HG03565 (cell line): ENCODE measurements around the gene SPON1.
"Not testable (repeated sequence)": the region's sequence is repeated elsewhere in the genome, so short reads cannot be mapped to it uniquely, and the experiment has no call there.

Experiments
- ATAC-seq: cut with Tn5 transposase; IDR thresholded peaks from one replicate; pipeline ENCODE4 v1.9.1; 2021; ENCODE audit warnings: mild to moderate bottlenecking, moderate library complexity; ENCODE audit not compliant: unreplicated experiment

SPON1 gene

DNA sequence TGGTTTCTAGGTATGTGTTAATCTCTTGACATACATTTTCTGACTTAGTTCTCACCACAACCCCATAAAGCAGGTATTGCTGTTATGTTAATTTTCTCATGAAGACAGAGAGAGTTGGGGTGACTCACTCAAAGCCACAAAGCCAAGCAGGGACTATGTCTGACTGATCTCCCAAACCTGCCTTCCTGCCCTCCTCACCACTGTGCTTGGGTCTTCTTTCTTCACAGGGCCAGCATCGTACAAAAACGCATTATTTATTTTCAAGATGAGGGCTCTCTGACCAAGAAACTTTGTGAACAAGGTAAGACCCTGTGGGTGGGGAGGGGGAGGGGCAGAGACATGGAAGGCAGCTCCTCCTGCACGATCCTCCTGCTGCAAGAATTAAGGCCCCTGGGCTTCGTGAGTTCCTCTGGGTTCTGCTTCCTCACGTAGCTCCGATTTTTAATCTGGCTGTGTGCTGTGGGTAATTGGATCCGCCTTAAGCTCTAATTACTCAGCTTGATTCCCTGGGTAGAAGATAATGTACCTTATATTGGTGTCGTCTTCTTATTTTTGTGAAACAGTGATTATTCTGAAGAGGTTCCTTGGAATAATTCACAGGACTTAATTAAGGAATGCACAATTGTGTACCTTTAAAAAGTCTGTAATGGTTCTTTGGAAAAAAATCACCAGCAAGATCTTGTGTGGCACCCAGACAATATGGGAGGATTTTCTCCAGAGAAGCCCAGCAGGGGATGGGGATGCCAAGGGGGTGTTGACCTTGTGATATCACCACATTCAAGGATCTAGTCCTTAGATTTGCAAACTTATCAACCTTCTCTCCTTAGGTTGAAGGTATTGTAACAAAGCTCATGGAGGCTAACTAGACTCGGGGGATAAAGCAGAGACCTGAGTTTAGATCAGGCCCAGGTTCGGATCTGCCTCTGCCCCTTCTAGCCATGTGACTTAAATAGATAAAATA lies 112.9 kb downstream of the SPON1 start:
- ATAC-seq = no peak

DNA sequence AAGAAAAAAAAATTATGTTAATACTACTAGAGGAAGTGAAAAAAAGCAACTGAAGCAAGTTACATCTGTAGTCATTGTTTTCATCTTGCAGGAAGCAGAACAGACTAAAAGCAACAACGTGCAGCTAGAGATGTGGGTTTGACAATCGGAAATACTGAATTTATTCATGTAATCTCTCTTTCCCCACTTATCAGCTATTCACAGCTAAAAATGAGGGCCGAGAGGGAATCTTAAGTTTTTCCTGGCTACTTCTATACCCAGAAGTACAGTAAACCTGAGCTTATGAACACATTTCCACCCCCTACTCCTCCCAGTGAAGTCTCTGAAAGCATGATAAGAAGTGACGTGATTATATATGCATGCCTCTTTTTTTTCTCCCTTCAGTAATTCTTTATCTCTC lies 116.5 kb downstream of the SPON1 start:
- ATAC-seq = no peak

DNA sequence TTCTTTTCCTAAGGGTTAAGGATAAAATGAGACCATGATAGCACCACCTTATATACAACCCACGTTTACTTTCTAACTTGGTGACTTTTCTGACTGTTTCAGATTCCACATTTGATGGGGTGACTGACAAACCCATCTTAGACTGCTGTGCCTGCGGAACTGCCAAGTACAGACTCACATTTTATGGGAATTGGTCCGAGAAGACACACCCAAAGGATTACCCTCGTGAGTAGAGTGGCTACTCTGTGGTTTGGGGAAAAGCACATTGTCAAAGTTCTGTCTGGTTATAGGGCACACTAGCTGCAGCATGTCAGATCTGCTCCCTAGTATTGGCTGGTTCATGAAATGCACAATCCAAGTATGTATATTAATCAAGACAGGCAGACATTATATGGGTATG lies 117.3 kb downstream of the SPON1 start:
- no peak for ATAC-seq

DNA sequence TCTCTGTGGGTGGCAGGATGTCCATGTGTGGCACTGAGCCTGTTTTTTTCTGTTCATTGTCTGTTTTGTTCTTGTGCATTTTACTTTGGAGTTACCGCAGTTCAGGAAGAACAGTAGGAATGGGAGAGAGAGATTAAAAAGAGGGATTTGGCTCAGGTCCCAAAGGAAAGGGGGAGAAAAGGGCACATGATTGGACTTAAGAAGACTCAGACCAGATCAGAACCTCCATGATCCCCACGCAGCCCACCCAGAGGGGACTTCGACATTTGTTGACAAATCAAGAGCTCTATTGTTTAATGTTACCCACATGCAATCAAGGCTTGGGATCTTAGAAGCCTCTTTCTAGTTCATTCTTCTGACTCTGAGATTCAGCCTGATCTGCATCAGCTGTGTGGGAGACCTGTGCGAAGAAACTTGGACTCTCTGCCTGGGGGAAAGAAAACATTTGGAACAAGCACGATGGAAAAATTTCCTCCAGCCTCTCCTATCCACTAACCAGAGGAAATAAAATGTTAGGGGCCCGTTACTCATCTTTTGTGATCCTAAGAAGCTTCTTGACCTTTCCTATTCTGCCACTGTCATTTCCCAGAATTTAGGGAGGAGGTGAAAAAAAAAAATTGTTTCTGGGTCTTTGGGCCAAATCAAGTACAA lies 119.2 kb downstream of the SPON1 start:
- ATAC-seq = no peak

DNA sequence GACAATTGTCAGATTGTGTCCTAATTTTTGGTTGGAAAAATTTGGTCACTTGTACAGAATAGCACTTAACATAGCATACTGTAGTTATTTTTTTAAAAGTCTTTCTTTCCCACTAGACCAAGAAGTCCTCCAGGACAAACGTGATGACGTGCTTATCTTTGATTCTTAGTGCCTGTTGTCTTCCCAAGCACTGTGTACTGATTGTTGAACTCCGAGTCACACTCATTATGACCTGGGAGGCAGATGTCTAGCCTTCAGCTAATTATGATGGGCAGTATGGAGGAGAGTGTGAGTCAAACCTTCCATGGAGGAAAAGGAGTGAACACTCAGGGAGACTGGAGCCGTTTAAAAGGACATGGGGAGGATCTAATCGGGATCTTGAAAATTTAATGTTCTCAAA lies 119.8 kb downstream of the SPON1 start:
- ATAC-seq = no peak

DNA sequence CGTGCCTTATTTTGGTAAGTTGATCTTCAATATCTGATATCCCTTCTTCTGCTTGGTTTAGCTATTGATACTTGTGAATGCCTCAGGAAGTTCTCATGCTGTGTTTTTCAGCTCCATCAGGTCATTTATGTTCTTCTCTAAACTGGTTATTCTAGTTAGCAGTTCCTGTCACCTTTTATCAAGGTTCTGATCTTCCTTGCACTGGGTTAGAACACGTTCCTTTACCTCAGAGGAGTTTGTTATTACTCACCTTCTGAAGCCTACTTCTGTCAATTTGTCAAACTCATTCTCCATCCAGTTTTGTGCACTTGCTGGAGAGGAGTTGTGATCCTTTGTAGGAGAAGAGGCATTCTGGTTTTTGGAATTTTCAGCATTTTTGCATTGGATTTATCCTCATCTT lies 126.3 kb downstream of the SPON1 start:
- ATAC-seq = not testable (repeated sequence)

DNA sequence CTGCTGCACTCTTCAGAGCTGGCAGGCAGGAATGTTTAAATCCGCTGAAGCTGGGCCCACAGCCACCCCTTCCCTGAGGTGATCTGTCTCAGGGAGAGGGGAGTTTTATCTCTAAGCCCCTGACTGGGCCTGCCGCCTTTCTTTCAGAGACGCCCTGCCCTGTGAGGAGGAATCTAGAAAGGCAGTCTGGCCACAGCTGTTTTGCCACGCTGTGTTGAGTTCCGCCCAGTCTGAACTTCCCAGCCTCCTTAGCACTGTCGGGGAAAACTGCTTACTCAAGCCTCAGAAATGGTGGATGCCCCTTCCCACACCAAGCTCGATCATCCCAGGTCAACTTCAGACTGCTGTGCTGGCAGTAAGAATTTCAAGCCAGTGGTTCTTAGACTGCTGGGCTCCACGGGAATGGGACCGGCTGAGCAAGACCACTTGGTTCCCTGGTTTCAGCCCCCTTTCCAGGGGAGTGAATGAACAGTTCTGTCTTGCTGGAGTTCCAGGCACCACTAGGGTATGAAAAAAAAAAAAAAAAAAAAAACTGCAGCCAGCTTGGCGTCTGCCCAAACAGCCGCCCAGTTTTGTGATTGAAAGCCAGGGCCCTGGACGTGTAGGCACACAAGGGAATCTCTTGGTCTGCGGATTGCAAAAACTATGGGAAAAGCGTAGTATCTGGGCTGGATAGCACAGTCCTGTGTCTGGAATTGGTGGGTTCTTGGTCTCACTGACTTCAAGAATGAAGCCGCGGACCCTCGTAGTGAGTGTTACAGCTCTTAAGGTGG lies 127.4 kb downstream of the SPON1 start:
- ATAC-seq = no peak

DNA sequence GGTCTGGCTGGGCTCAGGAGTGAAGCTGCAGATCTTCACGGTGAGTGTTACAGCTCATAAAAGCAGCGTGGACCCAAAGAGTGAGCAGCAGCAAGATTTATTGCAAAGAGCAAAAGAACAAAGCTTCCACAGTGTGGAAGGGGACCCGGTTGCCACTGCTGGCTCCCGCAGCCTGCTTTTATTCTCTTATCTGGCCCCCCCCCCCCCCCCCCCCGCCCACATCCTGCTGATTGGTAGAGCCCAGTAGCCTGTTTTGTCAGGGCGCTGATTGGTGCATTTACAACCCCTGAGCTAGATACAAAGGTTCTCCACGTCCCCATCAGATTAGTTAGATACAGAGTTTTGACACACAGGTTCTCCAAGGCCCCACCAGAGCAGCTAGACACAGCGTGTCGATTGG lies 128.1 kb downstream of the SPON1 start:
- not testable (repeated sequence) for ATAC-seq

DNA sequence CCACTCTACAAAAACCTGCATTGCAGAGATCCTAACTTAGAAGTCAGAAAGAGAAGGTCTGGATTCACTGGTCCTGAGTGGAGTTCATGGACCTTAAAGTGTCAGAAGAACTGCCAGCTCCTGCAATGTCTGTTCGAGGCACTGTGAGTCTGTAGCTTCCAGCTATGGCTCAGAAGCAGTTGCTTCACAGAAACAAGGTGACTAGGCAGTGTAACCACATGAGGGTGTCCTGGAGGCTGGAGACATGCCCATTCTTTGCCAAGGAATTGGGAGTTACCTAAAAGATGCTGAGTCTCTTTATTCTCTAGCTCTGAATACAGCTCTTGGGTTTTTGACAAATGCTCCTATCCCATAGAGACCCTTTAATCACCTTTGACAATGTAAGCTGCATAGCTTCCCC lies 130.5 kb downstream of the SPON1 start:
- ATAC-seq = no peak

DNA sequence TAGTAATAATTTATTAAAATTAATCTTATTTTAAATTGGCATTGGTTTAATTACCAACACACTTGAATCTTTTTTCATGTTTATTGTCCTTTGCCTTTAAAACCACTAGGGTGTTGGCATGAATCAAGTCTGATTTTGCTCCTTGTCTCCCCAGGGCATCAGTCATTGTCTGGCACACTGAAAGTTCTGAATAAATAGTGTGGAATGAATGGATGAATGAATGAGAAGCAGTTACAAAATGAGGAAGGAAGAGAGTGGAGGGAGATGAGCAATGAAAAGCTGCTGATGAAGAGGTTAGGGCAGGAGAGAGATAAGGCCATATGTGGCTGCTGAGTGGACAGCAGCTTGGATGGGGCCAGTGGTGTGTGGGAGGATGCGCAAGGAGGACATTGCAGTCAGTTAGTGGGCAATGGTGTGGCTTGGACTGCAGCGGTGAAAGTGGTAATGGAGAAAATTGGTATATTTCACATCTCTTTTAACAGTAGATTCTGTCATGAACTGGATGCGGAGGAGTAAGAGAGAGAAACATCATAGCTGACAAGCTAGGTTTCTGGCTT lies 132.0 kb downstream of the SPON1 start:
- no peak for ATAC-seq

DNA sequence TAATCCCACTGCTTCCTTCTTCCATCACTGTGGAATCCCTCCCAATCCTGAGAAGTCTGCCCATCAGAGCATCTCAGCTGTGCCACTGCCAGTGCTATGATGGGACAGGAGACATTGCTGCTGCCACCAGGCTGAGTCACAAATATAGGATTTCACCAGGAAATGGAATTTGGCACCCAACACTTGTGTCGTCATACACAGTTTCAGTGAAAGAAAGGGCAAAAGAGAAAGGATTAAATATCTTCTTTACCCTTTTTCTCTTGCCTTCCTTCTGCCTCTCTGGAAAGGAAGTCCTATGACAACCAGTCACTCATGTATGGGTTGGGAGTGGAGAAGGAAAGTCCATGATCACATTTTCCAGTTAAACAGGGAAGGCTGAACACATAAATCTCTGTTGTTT lies 133.4 kb downstream of the SPON1 start:
- ATAC-seq = no peak

DNA sequence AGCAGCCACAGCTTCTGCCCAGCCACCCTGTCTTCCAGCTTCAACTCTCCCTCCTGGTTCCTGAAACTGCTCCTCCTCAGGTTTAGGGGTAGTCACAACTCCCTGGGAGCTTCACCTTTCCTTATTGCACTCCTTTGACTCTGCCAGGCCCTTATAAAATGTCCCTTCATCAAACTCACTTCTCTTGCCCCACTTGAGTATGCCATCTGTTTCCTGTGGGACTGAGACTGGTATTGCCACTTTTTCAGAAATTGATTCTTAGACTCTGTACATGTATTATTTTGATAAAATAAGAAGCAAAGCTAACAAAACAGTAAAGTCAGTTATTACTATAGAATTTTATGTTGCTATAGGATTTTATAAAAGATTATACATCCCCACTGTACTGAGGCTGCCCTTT lies 134.1 kb downstream of the SPON1 start:
- no peak for ATAC-seq

DNA sequence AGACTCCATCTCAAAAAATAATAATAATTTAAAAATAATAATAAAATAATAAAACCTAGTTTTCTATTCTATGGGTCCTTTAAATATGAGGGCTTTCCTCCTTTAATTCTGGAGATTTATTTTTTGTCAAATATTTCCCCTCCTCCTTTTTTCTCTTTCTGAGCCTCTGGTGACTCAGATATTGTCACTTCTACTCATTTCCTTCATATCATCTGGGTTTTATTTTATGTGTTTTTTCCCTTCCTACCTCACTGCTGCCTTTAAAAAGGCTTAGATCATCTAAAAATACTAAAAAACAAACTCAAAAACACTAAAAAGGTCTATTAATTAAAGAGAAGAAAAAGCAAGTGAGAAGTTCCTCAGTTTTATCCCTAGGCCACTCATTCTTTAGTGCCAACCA lies 138.9 kb downstream of the SPON1 start:
- ATAC-seq = no peak

DNA sequence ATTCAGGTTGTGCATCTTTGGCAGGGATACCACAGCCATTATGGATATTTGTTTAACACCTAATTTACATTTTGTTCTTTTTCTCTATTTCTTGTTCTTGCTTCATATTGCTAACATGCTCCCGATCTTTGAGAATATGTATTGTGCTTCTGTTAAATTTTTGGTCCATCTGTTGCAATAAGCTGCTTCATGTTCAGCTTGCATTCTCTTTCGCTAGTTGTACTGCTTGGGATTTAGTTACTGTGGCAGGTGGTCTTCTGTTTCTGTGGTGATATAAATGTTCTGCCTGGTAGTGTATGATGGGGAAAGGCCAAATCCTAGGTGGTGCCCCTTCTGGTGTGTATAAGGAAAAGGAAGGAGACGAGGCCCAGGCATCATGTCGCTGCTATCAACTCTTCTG lies 140.2 kb downstream of the SPON1 start:
- ATAC-seq = no peak

DNA sequence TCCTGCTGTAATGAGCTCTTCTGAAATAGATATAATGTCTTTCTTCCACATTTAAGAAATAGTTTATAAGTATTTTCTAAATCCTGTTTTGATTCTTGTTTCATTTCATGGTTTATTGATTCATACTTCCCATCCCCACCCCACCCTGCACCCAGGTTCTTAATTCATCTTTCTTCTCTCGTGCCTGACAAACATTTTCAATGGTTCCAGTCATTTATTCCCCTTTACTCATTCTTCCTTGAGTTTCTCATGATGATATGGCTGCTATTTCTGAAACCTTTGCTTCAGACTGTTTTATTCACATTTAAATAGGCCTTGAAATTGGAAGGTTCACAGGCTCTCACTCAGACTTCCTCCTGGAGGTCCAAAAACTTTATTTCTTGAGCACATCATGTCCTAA lies 142.9 kb downstream of the SPON1 start:
- ATAC-seq = no peak

DNA sequence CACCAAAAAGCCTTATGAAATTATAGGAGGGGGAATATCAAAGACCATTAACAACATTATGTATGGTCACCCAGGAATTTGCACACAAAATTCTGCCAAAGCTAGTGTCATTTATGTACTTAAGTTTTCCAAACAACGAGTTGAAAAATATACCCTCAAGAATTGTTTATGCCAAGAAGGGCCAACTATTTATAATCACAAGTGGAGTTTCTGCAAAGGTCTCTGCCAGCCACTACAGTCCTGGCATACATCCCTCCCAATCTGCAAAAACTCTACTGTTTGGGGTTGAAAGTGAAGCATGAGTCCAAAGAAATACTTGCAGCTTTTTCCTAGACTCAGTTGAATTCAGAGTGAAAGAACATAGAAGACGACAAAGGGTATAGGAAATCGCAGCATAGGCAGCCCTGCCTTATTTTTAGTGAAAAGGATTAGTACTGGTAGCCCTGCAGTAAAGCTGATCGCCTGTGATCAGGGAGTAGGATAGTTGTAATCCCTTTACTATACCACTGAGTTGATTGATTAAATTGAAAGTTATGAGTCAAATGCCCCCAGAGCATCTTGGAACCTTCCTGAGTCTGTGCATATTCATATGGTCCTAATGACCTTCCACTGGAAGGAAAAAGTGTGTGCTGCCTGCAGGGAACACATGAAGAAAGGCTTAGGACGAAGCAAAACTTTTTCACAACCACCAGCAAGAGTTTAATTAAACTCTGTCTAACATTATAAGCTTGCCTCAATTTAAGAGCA lies 144.0 kb downstream of the SPON1 start:
- ATAC-seq = no peak

DNA sequence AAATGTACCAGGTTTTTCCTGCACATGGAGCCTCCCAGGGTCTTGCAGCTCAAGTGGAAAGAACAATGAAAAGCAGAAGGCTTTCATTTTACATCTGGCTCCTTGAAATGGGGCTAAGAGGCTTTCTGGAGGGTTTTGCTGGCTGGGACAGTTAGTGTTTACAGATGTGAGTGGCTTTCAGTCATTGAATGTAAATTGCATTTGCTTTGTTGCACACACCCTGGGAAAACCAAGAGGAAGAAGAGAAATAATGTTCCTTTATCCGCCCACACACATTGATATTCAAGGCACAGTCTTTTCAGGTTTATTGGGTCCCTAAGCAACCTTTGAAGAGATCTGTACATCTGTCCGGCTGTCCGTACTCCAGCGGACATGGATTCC lies 144.5 kb downstream of the SPON1 start:
- ATAC-seq = no peak

DNA sequence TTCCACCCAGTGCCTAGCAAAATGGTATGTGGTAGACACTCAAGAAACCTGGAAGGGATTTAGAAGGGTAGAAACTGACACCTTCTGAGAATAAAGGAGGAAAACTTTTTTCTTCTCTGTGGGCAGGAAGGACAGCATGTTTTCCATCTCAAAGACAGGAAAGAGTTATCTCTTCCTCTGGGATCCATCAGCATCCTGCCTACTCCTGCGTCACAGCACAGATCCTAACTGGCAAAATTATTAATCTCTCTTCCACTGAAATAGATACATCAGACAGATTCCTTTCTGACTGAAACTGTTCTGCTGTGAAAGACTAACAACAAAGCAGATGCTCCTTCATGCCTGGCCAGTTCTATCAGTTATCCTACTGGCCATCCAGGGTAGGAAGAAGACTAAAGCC lies 147.2 kb downstream of the SPON1 start:
- no peak for ATAC-seq

DNA sequence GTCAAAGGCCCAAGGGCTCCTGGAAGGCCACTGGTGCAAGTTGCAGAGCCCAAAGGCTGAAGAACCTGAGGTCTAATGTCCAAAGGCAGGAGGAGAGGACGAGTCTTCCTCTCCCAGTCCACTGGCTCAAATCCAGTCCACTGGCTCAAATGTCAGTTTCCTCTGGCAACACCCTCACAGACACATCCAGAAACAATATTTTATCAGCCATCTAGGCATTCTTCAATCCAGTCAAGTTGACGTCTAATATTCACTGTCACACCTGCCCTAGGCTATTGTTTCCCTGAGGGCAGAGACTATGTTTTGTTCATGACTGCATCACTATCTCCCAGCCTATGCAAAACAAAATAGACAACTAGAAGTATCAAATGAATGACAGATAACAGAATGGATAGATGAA lies 148.1 kb downstream of the SPON1 start:
- ATAC-seq = no peak

DNA sequence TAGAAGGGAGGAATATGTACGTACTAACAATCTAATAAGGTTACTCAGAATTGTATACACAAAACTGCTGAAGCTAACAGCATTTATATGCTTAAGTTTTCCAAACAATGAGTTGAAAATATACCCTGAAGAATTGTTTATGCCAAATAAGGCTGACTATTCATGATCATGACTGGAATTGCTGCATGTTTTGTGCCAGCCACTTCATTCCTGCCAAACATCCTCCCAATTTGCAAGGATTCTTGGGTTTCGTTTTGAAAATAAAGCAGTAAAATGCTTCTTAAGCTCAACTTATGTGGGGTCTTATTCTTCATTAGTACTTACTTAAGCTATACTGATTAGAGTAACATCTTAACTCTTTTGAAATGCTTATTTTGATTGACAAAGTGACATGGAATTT lies 149.0 kb downstream of the SPON1 start:
- no peak for ATAC-seq

DNA sequence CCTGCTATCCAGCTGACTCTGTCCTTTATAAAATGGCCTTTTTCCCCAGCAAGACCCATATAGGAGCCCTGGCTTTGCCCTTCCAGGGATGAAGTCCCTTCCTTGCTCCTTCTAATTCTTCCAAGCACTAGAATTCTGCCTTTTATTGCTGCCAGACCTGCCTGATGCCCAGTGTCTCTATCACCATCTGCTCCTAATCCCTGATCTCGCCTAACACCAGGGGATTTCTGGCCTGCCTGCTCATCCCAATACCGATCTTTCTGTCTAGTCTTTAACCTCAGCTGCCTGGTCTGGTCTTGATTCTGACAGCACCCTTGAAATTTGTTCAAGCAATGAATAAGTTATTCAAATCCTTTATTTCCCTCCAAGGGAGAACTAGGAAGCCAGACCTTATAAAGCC lies 150.2 kb downstream of the SPON1 start:
- no peak for ATAC-seq
